A673 (cell line): Measurements from ENCODE around the gene RALB. TPM values are rescaled to one million over a fixed set of nuclear protein-coding genes. Genes with fewer than 3 reads are reported as not detected.

Experiments
- BruUV-seq: library from RNA; stranded (reverse); fragments of 400-500 nt; replicated peaks from 2 replicates; lab custom pipeline; 2021; lab: Mats Ljungman, UMichigan
- CTCF ChIA-PET: fragments of 300-600 bp; sonication (Branson Sonifier 250); formaldehyde crosslinking; loops from one replicate; lab custom pipeline; 2022; ENCODE audit warnings: antibody characterized with exemption; lab: Charles Lee
- POLR2A ChIA-PET: fragments of 300-600 bp; sonication (Branson Sonifier 250); formaldehyde crosslinking; loops from one replicate; lab custom pipeline; 2022; ENCODE audit warnings: antibody characterized with exemption; ENCODE audit not compliant: low non-redundant PET; lab: Charles Lee
- DNase-seq: peaks from one replicate; pipeline ENCODE4 v3.0.0-alpha.2; 2015; ENCODE audit warnings: low spot score
- H3K27ac ChIP-seq: fragments of 200-600 bp; sonication (generic); 2 replicates; pipeline ENCODE4 v1.5.1; 2016; ENCODE audit warnings: mixed run types, low read depth, mild to moderate bottlenecking, mixed read lengths, antibody characterized with exemption, low read length; ENCODE audit not compliant: poor library complexity, severe bottlenecking
- H3K27me3 ChIP-seq: fragments of 200-600 bp; sonication (generic); replicated peaks from 2 replicates; pipeline ENCODE4 v1.6.1; 2017; ENCODE audit warnings: mixed run types, low read depth, mild to moderate bottlenecking, mixed read lengths, antibody characterized with exemption, low read length; ENCODE audit not compliant: insufficient read depth, poor library complexity
- H3K36me3 ChIP-seq: fragments of 200-600 bp; sonication (generic); 2 replicates; pipeline ENCODE4 v1.6.1; 2016; ENCODE audit warnings: mixed run types, mild to moderate bottlenecking, mixed read lengths, antibody characterized with exemption, low read length; ENCODE audit not compliant: insufficient read depth, poor library complexity, severe bottlenecking
- H3K4me1 ChIP-seq: fragments of 200-600 bp; sonication (generic); 2 replicates; pipeline ENCODE4 v1.6.1; 2017; ENCODE audit warnings: mixed run types, mild to moderate bottlenecking, mixed read lengths, antibody characterized with exemption, low read length; ENCODE audit not compliant: insufficient read depth, poor library complexity, severe bottlenecking
- H3K4me3 ChIP-seq: fragments of 200-600 bp; sonication (generic); 2 replicates; pipeline ENCODE4 v1.5.1; 2016; ENCODE audit warnings: low read depth, mixed run types, mild to moderate bottlenecking, mixed read lengths, low read length; ENCODE audit not compliant: poor library complexity, severe bottlenecking
- H3K9me3 ChIP-seq: fragments of 200-600 bp; sonication (generic); 2 replicates; pipeline ENCODE4 v1.6.1; 2016; ENCODE audit warnings: mixed run types, low read depth, mild to moderate bottlenecking, mixed read lengths, antibody characterized with exemption, low read length; ENCODE audit not compliant: poor library complexity, severe bottlenecking
- CTCF ChIP-seq: fragments of 300-800, 200-600 bp; sonication (generic); conservative IDR thresholded peaks from 2 replicates; pipeline ENCODE4 v1.5.1; 2017; ENCODE audit warnings: low read depth, mild to moderate bottlenecking, antibody characterized with exemption, low read length, moderate library complexity, mixed read lengths
- EZH2 ChIP-seq: fragments of 200-600 bp; sonication (generic); IDR thresholded peaks from 2 replicates; pipeline ENCODE4 v1.6.1; 2017; ENCODE audit warnings: borderline replicate concordance, low read depth, mild to moderate bottlenecking, mixed read lengths, antibody characterized with exemption, low read length; ENCODE audit not compliant: poor library complexity, severe bottlenecking
- intact Hi-C: fragments of 100-400 bp; cut with micrococcal nuclease; formaldehyde crosslinking; loops from one replicate; pipeline ENCODE4 v1.10.0; 2022; ENCODE audit not compliant: unreplicated experiment
- total RNA-seq: library from RNA; stranded (reverse); gene quantifications from 2 replicates; pipeline ENCODE4 v1.2.3, GENCODE V29; 2021

Gene RALB
- total RNA-seq, 1 experiment from 2014 or later, result 47.0 TPM

- no peaks in the 10 kb centered on the region for H3K4me1 ChIP-seq
- no peaks in the 10 kb centered on the region for H3K27me3 ChIP-seq
- peak overlapping the region; percentile 50 for H3K4me3 ChIP-seq
- TF ChIP-seq CTCF (peak; percentile 94), EZH2 (no peak)
- no peaks in the 10 kb centered on the region for H3K9me3 ChIP-seq
- intact Hi-C loops, result loop anchor here (2.0 to 5.0 kb wide), 4 partner anchors 60 to 610 kb away; partner anchors contain the start of gene RALB
- H3K27ac ChIP-seq, result no peak overlapping the region
- ChIA-PET CTCF (interaction anchor here (0.5 to 1.1 kb wide), 8 partner anchors 33 to 772 kb away, joined by 3 to 12 read pairs (median 3); partner anchors contain the start of gene INHBB), POLR2A (no interaction called here)
- DNase-seq, result peak; percentile 85
- no TSS peak for BruUV-seq
- H3K36me3 ChIP-seq, result no peaks in the 10 kb centered on the region
These were observed 60.4 kb downstream of the RALB start for GRCh38 chr2:120312860-120313694.

- Histone ChIP-seq H3K27me3 (no peaks in the 10 kb centered on the region), H3K9me3 (no peaks in the 10 kb centered on the region), H3K4me3 (peak overlapping the region; percentile 50), H3K4me1 (no peaks in the 10 kb centered on the region), H3K27ac (no peak overlapping the region), H3K36me3 (no peaks in the 10 kb centered on the region)
- CTCF ChIA-PET, result interaction anchor here (0.6 to 1.1 kb wide), 5 partner anchors 34 to 204 kb away, joined by 3 to 12 read pairs (median 3); no protein-coding TSS in a partner anchor
- TF ChIP-seq EZH2, result no peak
- TF ChIP-seq CTCF, result no peak
- intact Hi-C loops, result loop anchor here (2.0 to 5.0 kb wide), 4 partner anchors 61 to 611 kb away; partner anchors contain the start of gene RALB
- POLR2A ChIA-PET, result no interaction called here
- DNase-seq, result no peak
- BruUV-seq, result no TSS peak
These were observed 61.3 kb downstream of the RALB start for GRCh38 chr2:120313695-120314615.

GRCh38 chr2:120314690-120315366, 62.2 kb downstream of the RALB start:
- H3K36me3 ChIP-seq, result no peaks in the 10 kb centered on the region
- POLR2A ChIA-PET, result no interaction called here
- intact Hi-C loops, result loop anchor here (5.0 kb wide), 1 partner anchor 208 kb away; no protein-coding TSS in a partner anchor

More at GRCh38 chr2:120314690-120315366, 62.2 kb downstream of the RALB start:
- Histone ChIP-seq H3K27ac (no peak overlapping the region), H3K4me3 (no peak overlapping the region), H3K4me1 (no peaks in the 10 kb centered on the region), H3K9me3 (no peaks in the 10 kb centered on the region), H3K27me3 (no peaks in the 10 kb centered on the region)
- no TSS peak for BruUV-seq
- DNase-seq, result no peak
- TF ChIP-seq EZH2 (no peak), CTCF (no peak)
- CTCF ChIA-PET, result no interaction called here
